ENCODE measurements around the gene ADGRG3. TPM values are rescaled to one million over a fixed set of nuclear protein-coding genes. Genes with fewer than 3 reads are reported as not detected.

Gene ADGRG3
- total and polyA plus RNA-seq, 9 of the 15 experiments (the other 6 are each of a cell fraction or from before 2014, with no cell fraction given): 0.09 to 0.52 (median 0.14) TPM; not detected in 3

DNA sequence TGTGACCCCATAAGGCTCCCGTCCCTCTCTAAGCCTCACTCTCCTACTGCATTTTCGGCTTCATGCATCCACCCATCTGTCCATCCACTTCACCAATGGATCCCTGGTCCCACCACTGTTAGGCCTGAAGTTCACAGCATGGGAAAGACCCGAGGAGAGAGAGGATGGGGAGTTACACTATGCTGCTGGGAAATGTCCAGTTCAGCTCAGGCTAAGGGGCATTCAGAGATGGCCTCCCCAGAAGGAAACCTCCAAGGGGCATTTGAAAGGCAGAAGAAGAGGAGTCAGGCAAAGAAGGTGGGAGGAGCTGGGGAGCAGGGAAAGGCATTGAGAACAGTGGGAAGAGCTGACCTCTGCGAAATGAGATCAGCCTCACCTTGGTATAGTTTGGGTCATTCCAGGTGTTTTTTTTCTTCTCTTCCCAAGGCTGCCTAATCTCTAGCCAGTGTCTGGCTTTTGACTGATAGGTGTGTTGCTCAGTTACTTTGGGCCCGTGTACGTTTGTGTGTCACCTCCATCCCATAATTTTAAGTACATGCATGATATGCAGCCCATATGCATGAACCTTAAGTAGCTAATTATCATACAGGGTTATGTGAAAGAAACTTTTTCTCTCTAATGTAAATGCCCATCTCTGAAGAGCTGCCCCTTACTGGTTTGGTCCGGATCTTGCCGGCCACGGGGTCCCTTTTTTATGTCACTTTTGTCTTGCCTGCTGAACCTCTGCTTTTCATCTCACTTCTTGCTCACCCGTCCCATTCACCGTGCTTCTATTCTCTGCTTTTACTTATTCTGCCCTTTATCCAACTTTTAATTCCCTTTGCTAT lies 14.9 kb downstream of the ADGRG3 start (continued):
- TF ChIP-seq C11orf30 (IDR thresholded peaks at IDR 0.05; ENCODE audit: low read depth) (no peak), KLF13 (tag; IDR thresholded peaks at IDR 0.05; ENCODE audit: borderline replicate concordance, low read depth) (no peak), ZFX (CRISPR knock-in tag; IDR thresholded peaks at IDR 0.05) (no peak), ZNF707 (CRISPR knock-in tag; conservative IDR thresholded peaks at IDR 0.05) (no peak), ETS2 (tag; IDR thresholded peaks at IDR 0.05; ENCODE audit: borderline replicate concordance, poor library complexity, severe bottlenecking) (no peak), HNRNPL (IDR thresholded peaks at IDR 0.05; ENCODE audit: low read depth, low read length) (no peak), ZNF140 (CRISPR knock-in tag; IDR thresholded peaks at IDR 0.05) (no peak), PCBP2 (IDR thresholded peaks at IDR 0.05; ENCODE audit: low read depth, low read length, poor library complexity, severe bottlenecking) (no peak), MBD2 (IDR thresholded peaks at IDR 0.05; ENCODE audit: borderline replicate concordance, low read depth) (peak; percentile 73; the same call in 1 of the 2 replicates), HCFC1 (IDR thresholded peaks at IDR 0.05; ENCODE audit: low read depth, low read length) (no peak; the same call in 1 of the 2 replicates), PURB (CRISPR knock-in tag; IDR thresholded peaks at IDR 0.05; ENCODE audit: low read depth) (no peak), NBN (IDR thresholded peaks at IDR 0.05; ENCODE audit: low read depth) (no peak), ELF1 (tag; IDR thresholded peaks at IDR 0.05) (no peak)
- TF ChIP-seq, protein P1, sequence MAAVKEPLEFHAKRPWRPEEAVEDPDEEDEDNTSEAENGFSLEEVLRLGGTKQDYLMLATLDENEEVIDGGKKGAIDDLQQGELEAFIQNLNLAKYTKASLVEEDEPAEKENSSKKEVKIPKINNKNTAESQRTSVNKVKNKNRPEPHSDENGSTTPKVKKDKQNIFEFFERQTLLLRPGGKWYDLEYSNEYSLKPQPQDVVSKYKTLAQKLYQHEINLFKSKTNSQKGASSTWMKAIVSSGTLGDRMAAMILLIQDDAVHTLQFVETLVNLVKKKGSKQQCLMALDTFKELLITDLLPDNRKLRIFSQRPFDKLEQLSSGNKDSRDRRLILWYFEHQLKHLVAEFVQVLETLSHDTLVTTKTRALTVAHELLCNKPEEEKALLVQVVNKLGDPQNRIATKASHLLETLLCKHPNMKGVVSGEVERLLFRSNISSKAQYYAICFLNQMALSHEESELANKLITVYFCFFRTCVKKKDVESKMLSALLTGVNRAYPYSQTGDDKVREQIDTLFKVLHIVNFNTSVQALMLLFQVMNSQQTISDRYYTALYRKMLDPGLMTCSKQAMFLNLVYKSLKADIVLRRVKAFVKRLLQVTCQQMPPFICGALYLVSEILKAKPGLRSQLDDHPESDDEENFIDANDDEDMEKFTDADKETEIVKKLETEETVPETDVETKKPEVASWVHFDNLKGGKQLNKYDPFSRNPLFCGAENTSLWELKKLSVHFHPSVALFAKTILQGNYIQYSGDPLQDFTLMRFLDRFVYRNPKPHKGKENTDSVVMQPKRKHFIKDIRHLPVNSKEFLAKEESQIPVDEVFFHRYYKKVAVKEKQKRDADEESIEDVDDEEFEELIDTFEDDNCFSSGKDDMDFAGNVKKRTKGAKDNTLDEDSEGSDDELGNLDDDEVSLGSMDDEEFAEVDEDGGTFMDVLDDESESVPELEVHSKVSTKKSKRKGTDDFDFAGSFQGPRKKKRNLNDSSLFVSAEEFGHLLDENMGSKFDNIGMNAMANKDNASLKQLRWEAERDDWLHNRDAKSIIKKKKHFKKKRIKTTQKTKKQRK (IDR thresholded peaks at IDR 0.05; ENCODE audit: borderline replicate concordance, low read depth, low read length): no peak
- TF ChIP-seq, protein P2, sequence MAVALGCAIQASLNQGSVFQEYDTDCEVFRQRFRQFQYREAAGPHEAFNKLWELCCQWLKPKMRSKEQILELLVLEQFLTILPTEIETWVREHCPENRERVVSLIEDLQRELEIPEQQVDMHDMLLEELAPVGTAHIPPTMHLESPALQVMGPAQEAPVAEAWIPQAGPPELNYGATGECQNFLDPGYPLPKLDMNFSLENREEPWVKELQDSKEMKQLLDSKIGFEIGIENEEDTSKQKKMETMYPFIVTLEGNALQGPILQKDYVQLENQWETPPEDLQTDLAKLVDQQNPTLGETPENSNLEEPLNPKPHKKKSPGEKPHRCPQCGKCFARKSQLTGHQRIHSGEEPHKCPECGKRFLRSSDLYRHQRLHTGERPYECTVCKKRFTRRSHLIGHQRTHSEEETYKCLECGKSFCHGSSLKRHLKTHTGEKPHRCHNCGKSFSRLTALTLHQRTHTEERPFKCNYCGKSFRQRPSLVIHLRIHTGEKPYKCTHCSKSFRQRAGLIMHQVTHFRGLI (CRISPR knock-in tag; IDR thresholded peaks at IDR 0.05): no peak
- TF ChIP-seq, protein P3, sequence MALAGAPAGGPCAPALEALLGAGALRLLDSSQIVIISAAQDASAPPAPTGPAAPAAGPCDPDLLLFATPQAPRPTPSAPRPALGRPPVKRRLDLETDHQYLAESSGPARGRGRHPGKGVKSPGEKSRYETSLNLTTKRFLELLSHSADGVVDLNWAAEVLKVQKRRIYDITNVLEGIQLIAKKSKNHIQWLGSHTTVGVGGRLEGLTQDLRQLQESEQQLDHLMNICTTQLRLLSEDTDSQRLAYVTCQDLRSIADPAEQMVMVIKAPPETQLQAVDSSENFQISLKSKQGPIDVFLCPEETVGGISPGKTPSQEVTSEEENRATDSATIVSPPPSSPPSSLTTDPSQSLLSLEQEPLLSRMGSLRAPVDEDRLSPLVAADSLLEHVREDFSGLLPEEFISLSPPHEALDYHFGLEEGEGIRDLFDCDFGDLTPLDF (CRISPR knock-in tag; IDR thresholded peaks at IDR 0.05): no peak
- TF ChIP-seq, protein P4, sequence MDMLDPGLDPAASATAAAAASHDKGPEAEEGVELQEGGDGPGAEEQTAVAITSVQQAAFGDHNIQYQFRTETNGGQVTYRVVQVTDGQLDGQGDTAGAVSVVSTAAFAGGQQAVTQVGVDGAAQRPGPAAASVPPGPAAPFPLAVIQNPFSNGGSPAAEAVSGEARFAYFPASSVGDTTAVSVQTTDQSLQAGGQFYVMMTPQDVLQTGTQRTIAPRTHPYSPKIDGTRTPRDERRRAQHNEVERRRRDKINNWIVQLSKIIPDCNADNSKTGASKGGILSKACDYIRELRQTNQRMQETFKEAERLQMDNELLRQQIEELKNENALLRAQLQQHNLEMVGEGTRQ (CRISPR knock-in tag; IDR thresholded peaks at IDR 0.05): no peak
- TF ChIP-seq, protein P5, sequence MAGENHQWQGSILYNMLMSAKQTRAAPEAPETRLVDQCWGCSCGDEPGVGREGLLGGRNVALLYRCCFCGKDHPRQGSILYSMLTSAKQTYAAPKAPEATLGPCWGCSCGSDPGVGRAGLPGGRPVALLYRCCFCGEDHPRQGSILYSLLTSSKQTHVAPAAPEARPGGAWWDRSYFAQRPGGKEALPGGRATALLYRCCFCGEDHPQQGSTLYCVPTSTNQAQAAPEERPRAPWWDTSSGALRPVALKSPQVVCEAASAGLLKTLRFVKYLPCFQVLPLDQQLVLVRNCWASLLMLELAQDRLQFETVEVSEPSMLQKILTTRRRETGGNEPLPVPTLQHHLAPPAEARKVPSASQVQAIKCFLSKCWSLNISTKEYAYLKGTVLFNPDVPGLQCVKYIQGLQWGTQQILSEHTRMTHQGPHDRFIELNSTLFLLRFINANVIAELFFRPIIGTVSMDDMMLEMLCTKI (IDR thresholded peaks at IDR 0.05; ENCODE audit: partially characterized antibody): no peak
